NCI-H510A (cell line): ENCODE data around the gene DDA1.
"Not testable (repeated sequence)": the region's sequence is repeated elsewhere in the genome, so short reads cannot be mapped to it uniquely, and the experiment has no call there.

Experiments
- DNase-seq: peaks from one replicate; lab custom pipeline; 2025; lab: John Stamatoyannopoulos, UW

The DDA1 gene

DNA sequence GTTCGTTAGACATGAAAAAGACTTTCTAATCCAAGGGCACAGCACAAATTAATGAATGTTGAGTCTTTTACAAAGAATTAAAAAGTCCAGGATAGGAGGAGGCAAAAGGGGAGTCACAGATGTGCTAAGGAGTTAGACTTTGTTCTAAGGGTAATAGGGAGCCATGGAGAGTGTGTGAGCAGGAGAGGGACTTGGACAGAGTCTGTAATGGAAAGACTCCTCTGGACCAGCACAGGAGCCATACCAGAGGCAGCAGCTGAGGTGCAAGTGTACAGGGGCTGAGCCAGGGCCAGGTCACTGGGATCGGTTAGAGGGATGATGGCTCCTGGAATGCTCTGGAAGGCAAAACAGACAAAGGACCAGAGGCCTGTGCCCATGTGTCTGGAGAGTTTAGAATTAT lies 38.5 kb downstream of the DDA1 start:
- no peak for DNase-seq

DNA sequence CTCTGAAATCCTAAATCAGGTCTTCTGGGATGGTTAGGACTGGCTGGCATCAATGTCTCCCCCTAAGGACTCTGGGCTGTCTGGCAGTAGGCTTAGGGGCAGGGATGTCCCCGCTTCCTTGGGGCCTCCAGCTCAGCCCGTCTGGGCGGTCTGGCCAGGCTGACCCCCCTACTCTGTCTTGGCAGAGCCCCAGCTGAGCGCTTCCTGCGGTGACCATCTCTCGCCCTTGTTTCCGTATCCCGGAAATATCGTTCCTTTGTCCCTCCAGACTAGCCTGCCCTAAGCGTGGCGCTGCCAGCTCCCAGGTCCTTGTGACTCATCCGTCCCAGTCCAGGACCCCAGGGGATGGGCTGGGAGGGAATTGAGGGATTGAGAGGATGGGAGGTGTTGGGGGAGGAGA lies 39.3 kb downstream of the DDA1 start:
- no peak for DNase-seq

- no peak for DNase-seq
Measured at GRCh38 chr19:17351815-17352435, 42.6 kb downstream of the DDA1 start.

DNA sequence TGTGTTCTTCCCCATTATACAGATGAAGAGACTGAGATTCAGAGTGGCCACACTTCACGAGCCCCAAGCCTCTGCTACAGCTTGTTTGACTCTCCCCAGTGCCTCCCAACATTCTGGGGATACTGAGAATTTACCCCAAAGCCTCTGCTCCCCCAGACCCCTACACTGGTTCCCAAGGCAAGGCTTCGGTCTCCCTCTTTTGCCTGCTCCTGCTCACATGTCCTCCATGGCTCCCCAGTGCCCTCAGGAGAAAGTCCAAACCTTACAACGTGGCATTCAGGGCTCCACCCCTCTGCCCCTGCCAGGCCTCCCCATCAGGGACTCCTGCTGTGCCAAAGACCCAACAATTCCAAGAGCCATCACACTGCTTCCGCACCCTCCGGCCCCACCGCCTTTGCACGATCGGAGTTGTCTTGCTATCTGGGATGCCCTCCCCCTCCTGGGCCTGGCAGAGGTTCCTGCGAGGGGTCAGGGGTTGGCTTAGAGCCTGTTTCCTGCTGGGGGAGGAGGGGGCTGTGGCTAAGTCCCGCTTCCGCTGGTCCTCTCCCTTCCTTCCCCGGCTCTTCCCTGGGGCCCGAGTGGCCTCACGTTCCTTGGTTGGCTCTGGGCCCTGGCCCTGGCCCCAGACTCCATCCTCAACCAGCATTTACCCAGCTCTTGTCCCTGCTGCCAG lies 43.4 kb downstream of the DDA1 start:
- DNase-seq, result no peak

DNA sequence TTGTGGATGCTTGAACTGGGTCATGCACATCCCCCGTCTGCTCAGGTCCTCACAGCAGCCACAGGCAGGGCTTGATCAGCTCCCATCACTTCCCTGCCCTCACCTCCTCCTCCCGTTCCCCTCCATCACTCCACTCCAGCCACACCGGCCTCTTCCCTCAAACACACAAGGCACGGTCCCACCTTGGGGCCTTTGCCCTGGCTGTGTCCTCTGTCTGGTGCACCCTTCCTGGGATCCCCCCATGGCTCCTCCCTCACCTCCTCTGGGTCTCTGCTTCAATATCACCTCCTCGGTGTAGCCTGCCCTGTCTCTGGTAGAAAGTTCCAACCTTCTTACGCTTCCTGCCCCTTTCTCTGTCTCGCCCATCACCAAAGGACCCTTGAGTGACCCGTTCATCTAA lies 44.0 kb downstream of the DDA1 start:
- DNase-seq, result no peak

DNA sequence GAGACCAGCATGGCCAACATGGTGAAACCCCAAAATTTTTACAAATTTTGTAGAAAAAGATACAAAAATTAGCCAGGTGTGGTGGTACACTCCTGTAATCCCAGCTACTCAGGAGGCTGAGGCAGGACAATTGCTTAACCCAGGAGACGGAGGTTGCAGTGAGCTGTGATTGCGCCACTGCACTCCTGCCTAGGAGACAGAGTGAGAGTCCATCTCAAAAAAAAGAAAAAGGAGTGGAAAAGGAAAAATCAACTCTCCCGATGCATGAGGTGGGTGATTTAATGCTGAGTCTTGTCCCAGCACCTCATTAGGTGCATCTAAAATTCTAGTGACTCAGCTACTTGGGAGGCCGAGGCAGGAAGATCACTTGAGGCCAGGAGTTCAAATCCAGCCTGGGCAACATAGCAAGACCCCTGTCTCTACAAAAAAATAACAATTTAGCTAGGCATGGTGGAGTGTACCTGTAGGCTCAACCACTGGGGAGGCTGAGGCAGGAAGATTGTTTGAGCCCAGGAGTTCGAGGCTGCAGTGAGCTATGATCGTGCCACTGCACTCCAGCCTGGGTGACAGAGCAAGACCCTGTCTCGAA lies 47.8 kb downstream of the DDA1 start:
- no peak for DNase-seq

GRCh38 chr19:17357724-17358123 lies 48.4 kb downstream of the DDA1 start:
- DNase-seq, result no peak

- DNase-seq, result no peak
Measured at GRCh38 chr19:17358395-17358794, 49.0 kb downstream of the DDA1 start.

DNA sequence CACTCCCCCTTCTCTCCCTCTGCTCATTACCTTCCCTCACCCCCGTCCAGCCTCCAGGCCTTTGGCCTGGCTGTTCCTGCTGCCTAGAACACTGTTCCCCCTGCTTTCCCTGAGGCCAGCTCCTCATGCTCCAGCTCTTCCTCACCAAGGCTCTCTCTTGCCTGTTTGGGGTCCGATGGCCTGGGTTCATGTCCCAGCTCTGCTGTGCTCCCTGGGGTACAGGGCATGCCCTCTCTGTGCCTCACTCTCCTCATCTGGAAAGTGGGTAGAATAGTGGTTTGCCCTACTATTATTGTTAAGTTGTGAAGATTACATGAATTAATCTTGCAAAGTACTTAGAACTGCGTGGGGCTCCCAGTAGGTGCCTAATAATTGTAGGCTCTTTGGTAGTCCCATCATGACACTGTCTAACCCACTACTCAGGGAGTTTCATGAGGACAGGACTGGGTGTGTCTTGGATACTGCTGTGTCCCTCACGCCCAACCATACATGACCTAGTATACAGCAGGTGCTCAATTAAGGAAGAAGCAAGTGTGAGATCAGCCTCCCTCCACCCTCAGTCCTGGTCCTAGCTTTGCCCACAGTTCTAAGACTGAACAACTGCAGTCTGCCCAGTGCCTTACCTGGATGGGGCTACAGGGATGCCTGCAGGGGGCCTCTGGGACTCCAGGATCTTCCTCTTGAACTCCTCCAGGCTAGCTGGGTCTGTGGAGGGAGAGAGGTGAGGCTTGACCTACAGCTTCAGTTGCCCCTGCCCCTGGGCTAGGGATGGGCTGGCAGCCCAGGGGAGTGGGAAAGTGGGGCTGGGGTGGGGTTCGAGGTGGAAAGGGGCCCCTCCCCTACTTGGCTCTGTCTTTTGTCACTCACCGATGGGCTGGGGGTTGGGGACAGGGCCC lies 50.8 kb downstream of the DDA1 start:
- no peak for DNase-seq

DNA sequence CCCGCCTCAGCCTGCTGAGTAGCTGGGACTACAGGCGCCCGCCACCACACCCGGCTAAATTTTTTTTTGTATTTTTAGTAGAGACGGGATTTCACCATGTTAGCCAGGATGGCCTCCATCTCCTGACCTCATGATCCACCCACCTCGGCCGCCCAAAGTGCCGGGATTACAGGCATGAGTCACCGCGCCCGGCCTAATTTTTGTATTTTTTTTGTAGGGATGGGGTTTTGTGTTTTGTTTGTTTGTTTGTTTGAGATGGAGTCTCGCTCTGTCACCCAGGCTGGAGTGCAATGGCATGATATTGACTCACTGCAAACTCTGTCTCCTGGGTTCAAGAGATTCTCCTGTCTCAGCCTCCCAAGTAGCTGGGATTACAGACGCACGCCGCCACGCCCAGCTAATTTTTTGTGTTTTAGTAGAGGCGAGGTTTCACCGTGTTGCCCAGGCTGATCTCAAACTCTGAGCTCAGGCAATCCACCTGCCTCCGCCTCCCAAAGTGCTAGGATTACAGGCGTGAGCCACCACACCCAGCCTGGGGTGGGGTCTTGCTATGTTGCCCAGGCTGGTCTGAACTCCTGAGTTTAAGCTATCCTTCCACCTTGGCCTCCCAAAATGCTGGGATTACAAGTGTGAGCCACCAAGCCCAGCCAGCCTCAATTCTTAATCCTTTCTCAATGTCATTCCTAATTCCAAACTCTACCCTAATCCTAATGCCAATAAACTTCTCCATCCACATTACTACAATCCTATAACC lies 54.7 kb downstream of the DDA1 start:
- not testable (repeated sequence) for DNase-seq

DNA sequence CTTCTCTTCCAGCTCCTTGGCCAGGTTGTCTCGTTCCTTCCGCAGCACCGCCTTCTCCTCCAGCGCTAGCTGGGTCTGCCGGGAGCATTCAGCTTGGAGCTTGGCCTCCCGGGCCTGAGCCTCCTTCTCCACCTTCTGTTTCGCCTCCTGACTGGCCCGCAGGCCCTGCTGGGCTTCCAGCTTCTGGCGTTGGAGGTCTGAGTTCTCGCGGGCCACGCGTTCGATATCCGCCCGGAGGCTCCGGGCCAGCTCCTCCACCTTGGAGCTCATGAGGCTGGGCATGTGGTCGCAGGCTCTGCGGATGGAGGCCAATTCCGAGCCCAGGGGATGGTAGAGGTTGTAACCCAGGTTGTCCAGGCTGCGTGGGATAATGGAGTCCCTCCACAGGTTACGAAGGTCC lies 56.0 kb downstream of the DDA1 start:
- no peak for DNase-seq

GRCh38 chr19:17370026-17370587 lies 60.7 kb downstream of the DDA1 start:
- no peak for DNase-seq
